Hepatocyte (in vitro differentiated cells): ENCODE measurements around the gene BOK.

Experiments
- CTCF ChIP-seq: fragments of 200-600 bp; sonication (generic); IDR thresholded peaks from 2 replicates; pipeline ENCODE4 v1.5.1; 2016; ENCODE audit warnings: antibody characterized with exemption, mild to moderate bottlenecking; ENCODE audit not compliant: poor library complexity
- EZH2phosphoT487 ChIP-seq: fragments of 200-600 bp; sonication (generic); IDR thresholded peaks from one replicate; pipeline ENCODE4 v1.6.1; 2018; ENCODE audit warnings: antibody characterized with exemption, mild to moderate bottlenecking, low read depth, moderate library complexity; ENCODE audit not compliant: unreplicated experiment, severe bottlenecking

GRCh38 chr2:241553512-241553830 is 5.1 kb upstream of the BOK start:
- TF ChIP-seq CTCF (no peak), EZH2phosphoT487 (no peak)
